ENCODE measurements around the gene KATNB1.
"Not testable (repeated sequence)": the region's sequence is repeated elsewhere in the genome, so short reads cannot be mapped to it uniquely, and the experiment has no call there.

Gene KATNB1

GRCh38 chr16:57701759-57702371, 33.7 kb upstream of the KATNB1 start:
- DNase-seq (ENCODE audit: low read depth in 2 of 2) = no peak

- DNase-seq (ENCODE audit: low read depth in 2 of 2) = no peak
Measured at GRCh38 chr16:57703416-57704010, 32.1 kb upstream of the KATNB1 start.

GRCh38 chr16:57704011-57704904, 31.3 kb upstream of the KATNB1 start:
- DNase-seq (ENCODE audit: low read depth in 2 of 2) = no peak

GRCh38 chr16:57704905-57705852, 30.4 kb upstream of the KATNB1 start:
- DNase-seq (ENCODE audit: low read depth in 2 of 2) = no peak

- no peak for DNase-seq (ENCODE audit: low read depth in 2 of 2)
Measured at GRCh38 chr16:57706717-57707116, 28.9 kb upstream of the KATNB1 start.

- DNase-seq (ENCODE audit: low read depth in 2 of 2) = no peak
Measured at GRCh38 chr16:57707331-57707730, 28.2 kb upstream of the KATNB1 start.

- DNase-seq (ENCODE audit: low read depth in 2 of 2) = no peak
Measured at GRCh38 chr16:57708168-57708567, 27.4 kb upstream of the KATNB1 start.

GRCh38 chr16:57709663-57710062, 25.9 kb upstream of the KATNB1 start:
- DNase-seq (ENCODE audit: low read depth in 2 of 2) = no peak

GRCh38 chr16:57711346-57711745, 24.2 kb upstream of the KATNB1 start:
- DNase-seq (ENCODE audit: low read depth in 2 of 2) = no peak

- DNase-seq (ENCODE audit: low read depth in 2 of 2) = no peak
Measured at GRCh38 chr16:57711993-57712392, 23.6 kb upstream of the KATNB1 start.

- DNase-seq (ENCODE audit: low read depth in 2 of 2) = not testable (repeated sequence)
Measured at GRCh38 chr16:57712569-57712968, 23.0 kb upstream of the KATNB1 start.

GRCh38 chr16:57713596-57713995, 22.0 kb upstream of the KATNB1 start:
- no peak for DNase-seq (ENCODE audit: low read depth in 2 of 2)

- DNase-seq (ENCODE audit: low read depth in 2 of 2) = no peak
Measured at GRCh38 chr16:57714047-57714446, 21.5 kb upstream of the KATNB1 start.

GRCh38 chr16:57720142-57720575, 15.4 kb upstream of the KATNB1 start:
- DNase-seq (ENCODE audit: low read depth in 2 of 2) = no peak

GRCh38 chr16:57721356-57722209, 14.0 kb upstream of the KATNB1 start:
- DNase-seq (ENCODE audit: low read depth in 2 of 2) = no peak

GRCh38 chr16:57722210-57722499, 13.4 kb upstream of the KATNB1 start:
- no peak for DNase-seq (ENCODE audit: low read depth in 2 of 2)

- no peak for DNase-seq (ENCODE audit: low read depth in 2 of 2)
Measured at GRCh38 chr16:57722651-57723050, 12.9 kb upstream of the KATNB1 start.

GRCh38 chr16:57723170-57723569, 12.4 kb upstream of the KATNB1 start:
- DNase-seq (ENCODE audit: low read depth in 2 of 2) = no peak

- DNase-seq (ENCODE audit: low read depth in 2 of 2) = no peak
Measured at GRCh38 chr16:57724531-57724930, 11.0 kb upstream of the KATNB1 start.

GRCh38 chr16:57725151-57725550, 10.4 kb upstream of the KATNB1 start:
- no peak for DNase-seq (ENCODE audit: low read depth in 2 of 2)

- DNase-seq (ENCODE audit: low read depth in 2 of 2) = no peak
Measured at GRCh38 chr16:57725554-57725953, 10.0 kb upstream of the KATNB1 start.

Measured in stimulated activated CD4-positive, alpha-beta T cell treated with anti-CD3 and anti-CD28 coated beads, Interleukin-1b, Interleukin-23, amount 100 ng/mL, for 1 hour (primary cell).